ENCODE results near the gene SOX14. TPM values are rescaled to one million over a fixed set of nuclear protein-coding genes. Genes with fewer than 3 reads are reported as not detected.

SOX14 gene
- total and polyA plus RNA-seq, 7 donors, result not detected

- 5 to 13% (median 5%) methylated on average over 9 of the region's 9 CpGs for WGBS, 3 donors
- H3K27me3 ChIP-seq (ENCODE audit: insufficient read depth in 3 of 3, low read length in 2 of 3), result no peaks in the 10 kb centered on the region
- intact Hi-C loops (cut with DNase I), result no loop called here
- H3K4me3 ChIP-seq, result no peak overlapping the region
- no peaks in the 10 kb centered on the region for H3K4me1 ChIP-seq
- DNase-seq (no peak), ATAC-seq (no peak)
- H3K36me3 ChIP-seq (ENCODE audit: insufficient read depth in 1 of 2, low read depth in 1 of 2), result no peaks in the 10 kb centered on the region
- H3K27ac ChIP-seq, result no peak overlapping the region
- no peak for TF ChIP-seq CTCF (IDR thresholded peaks at IDR 0.05)
- no peaks in the 10 kb centered on the region for H3K9me3 ChIP-seq
These were observed 43.9 kb downstream of the SOX14 start for GRCh38 chr3:137807998-137808397.

- Histone ChIP-seq H3K36me3 (ENCODE audit: insufficient read depth in 1 of 2, low read depth in 1 of 2) (no peaks in the 10 kb centered on the region), H3K27ac (no peak overlapping the region), H3K27me3 (ENCODE audit: insufficient read depth in 3 of 3, low read length in 2 of 3) (no peaks in the 10 kb centered on the region), H3K9me3 (no peaks in the 10 kb centered on the region), H3K4me3 (no peak overlapping the region), H3K4me1 (no peaks in the 10 kb centered on the region)
- DNase-seq, result no peak
- intact Hi-C loops (cut with DNase I), result no loop called here
- no peak for TF ChIP-seq CTCF (IDR thresholded peaks at IDR 0.05)
- ATAC-seq, result no peak
These were observed 45.4 kb downstream of the SOX14 start for GRCh38 chr3:137809509-137809908.

- no peak for TF ChIP-seq CTCF (IDR thresholded peaks at IDR 0.05)
- Histone ChIP-seq H3K36me3 (ENCODE audit: insufficient read depth in 1 of 2, low read depth in 1 of 2) (no peaks in the 10 kb centered on the region), H3K27me3 (ENCODE audit: insufficient read depth in 3 of 3, low read length in 2 of 3) (no peaks in the 10 kb centered on the region), H3K27ac (no peak overlapping the region), H3K9me3 (no peaks in the 10 kb centered on the region), H3K4me1 (no peaks in the 10 kb centered on the region), H3K4me3 (no peak overlapping the region)
- ATAC-seq (no peak), DNase-seq (no peak)
- intact Hi-C loops (cut with DNase I), result no loop called here
- WGBS, 3 donors, result 35 to 41% (median 39%) methylated on average over 4 of the region's 4 CpGs
These were observed 47.9 kb downstream of the SOX14 start for GRCh38 chr3:137812023-137812422.

- Histone ChIP-seq H3K27me3 (ENCODE audit: insufficient read depth in 3 of 3, low read length in 2 of 3) (no peaks in the 10 kb centered on the region), H3K4me1 (no peaks in the 10 kb centered on the region), H3K27ac (no peak overlapping the region), H3K9me3 (no peaks in the 10 kb centered on the region), H3K4me3 (no peak overlapping the region), H3K36me3 (ENCODE audit: insufficient read depth in 1 of 2, low read depth in 1 of 2) (no peaks in the 10 kb centered on the region)
- DNase-seq, result no peak
- 89 to 92% (median 90%) methylated on average over 8 of the region's 8 CpGs for WGBS, 3 donors
- no peak for ATAC-seq
- intact Hi-C loops (cut with DNase I), result no loop called here
- no peak for TF ChIP-seq CTCF (IDR thresholded peaks at IDR 0.05)
These were observed 51.1 kb downstream of the SOX14 start for GRCh38 chr3:137815251-137815650.

Other genes starting within 250 kb of the SOX14 start
- not detected for gene CLDN18, start 245.8 kb downstream of the SOX14 start, total RNA-seq
- under 1 TPM in 1 of 3 donors, not detected in 2; 0.03 TPM for gene CLDN18, start 245.8 kb downstream of the SOX14 start, polyA plus RNA-seq

Data from psoas muscle (tissue), 8 donors.